Measurements from ENCODE around the gene NEMP1. TPM values are rescaled to one million over a fixed set of nuclear protein-coding genes. Genes with fewer than 3 reads are reported as not detected.

NEMP1 gene
- total and polyA plus RNA-seq, 2 of the 13 experiments (the other 11 are each of a cell fraction or from before 2014, with no cell fraction given): 11.4 to 12.9 TPM

DNA sequence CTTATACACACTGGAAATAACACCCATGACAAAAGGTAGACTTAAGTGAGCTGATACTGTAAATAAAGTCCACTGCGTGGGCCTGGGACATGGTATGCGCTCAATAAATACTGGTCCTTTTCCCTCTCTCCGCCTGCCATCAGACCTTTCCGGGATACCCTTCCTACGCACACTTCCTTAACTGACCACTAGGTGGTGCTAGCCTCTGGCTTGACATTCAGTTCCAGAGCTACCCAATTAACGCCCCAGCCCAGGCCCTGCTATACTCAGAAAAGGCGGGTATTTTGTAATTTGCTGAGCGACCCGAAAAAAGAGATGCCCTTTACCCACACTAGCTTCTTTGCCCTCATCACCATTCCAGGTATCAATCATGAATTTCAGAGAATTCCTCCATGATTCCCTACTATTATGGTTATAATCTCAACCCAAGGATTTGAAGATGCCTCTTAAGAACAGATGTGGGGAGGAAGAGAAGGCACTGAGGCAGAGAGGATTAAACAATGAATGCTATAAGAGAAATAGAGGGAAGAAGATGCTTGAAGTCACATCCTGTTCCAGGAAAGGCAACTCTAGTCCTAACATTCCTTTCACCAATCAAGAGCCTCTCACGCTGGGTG is 45.8 kb upstream of the NEMP1 start (continued):
- TF ChIP-seq ZNF230 (CRISPR knock-in tag; IDR thresholded peaks at IDR 0.05): no peak
- TF ChIP-seq, protein P1, sequence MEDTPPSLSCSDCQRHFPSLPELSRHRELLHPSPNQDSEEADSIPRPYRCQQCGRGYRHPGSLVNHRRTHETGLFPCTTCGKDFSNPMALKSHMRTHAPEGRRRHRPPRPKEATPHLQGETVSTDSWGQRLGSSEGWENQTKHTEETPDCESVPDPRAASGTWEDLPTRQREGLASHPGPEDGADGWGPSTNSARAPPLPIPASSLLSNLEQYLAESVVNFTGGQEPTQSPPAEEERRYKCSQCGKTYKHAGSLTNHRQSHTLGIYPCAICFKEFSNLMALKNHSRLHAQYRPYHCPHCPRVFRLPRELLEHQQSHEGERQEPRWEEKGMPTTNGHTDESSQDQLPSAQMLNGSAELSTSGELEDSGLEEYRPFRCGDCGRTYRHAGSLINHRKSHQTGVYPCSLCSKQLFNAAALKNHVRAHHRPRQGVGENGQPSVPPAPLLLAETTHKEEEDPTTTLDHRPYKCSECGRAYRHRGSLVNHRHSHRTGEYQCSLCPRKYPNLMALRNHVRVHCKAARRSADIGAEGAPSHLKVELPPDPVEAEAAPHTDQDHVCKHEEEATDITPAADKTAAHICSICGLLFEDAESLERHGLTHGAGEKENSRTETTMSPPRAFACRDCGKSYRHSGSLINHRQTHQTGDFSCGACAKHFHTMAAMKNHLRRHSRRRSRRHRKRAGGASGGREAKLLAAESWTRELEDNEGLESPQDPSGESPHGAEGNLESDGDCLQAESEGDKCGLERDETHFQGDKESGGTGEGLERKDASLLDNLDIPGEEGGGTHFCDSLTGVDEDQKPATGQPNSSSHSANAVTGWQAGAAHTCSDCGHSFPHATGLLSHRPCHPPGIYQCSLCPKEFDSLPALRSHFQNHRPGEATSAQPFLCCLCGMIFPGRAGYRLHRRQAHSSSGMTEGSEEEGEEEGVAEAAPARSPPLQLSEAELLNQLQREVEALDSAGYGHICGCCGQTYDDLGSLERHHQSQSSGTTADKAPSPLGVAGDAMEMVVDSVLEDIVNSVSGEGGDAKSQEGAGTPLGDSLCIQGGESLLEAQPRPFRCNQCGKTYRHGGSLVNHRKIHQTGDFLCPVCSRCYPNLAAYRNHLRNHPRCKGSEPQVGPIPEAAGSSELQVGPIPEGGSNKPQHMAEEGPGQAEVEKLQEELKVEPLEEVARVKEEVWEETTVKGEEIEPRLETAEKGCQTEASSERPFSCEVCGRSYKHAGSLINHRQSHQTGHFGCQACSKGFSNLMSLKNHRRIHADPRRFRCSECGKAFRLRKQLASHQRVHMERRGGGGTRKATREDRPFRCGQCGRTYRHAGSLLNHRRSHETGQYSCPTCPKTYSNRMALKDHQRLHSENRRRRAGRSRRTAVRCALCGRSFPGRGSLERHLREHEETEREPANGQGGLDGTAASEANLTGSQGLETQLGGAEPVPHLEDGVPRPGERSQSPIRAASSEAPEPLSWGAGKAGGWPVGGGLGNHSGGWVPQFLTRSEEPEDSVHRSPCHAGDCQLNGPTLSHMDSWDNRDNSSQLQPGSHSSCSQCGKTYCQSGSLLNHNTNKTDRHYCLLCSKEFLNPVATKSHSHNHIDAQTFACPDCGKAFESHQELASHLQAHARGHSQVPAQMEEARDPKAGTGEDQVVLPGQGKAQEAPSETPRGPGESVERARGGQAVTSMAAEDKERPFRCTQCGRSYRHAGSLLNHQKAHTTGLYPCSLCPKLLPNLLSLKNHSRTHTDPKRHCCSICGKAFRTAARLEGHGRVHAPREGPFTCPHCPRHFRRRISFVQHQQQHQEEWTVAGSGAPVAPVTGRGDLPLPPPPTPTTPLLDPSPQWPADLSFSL (CRISPR knock-in tag; IDR thresholded peaks at IDR 0.05): no peak
- 0 out of 2 replicates have a peak, but pooled peaks have one; percentile 21 for TF ChIP-seq GATAD1 (CRISPR knock-in tag; IDR thresholded peaks at IDR 0.05)
- peak; percentile 90 for TF ChIP-seq RAD21 (CRISPR knock-in tag; IDR thresholded peaks at IDR 0.05)
- peak; percentile 23; the same call in 1 of the 2 replicates for TF ChIP-seq ELF3 (CRISPR knock-in tag; IDR thresholded peaks at IDR 0.05)
- no peak for TF ChIP-seq ARNT2 (CRISPR knock-in tag; IDR thresholded peaks at IDR 0.05; ENCODE audit: low read depth)
- TF ChIP-seq, protein P2, sequence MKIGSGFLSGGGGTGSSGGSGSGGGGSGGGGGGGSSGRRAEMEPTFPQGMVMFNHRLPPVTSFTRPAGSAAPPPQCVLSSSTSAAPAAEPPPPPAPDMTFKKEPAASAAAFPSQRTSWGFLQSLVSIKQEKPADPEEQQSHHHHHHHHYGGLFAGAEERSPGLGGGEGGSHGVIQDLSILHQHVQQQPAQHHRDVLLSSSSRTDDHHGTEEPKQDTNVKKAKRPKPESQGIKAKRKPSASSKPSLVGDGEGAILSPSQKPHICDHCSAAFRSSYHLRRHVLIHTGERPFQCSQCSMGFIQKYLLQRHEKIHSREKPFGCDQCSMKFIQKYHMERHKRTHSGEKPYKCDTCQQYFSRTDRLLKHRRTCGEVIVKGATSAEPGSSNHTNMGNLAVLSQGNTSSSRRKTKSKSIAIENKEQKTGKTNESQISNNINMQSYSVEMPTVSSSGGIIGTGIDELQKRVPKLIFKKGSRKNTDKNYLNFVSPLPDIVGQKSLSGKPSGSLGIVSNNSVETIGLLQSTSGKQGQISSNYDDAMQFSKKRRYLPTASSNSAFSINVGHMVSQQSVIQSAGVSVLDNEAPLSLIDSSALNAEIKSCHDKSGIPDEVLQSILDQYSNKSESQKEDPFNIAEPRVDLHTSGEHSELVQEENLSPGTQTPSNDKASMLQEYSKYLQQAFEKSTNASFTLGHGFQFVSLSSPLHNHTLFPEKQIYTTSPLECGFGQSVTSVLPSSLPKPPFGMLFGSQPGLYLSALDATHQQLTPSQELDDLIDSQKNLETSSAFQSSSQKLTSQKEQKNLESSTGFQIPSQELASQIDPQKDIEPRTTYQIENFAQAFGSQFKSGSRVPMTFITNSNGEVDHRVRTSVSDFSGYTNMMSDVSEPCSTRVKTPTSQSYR (CRISPR knock-in tag; IDR thresholded peaks at IDR 0.05; ENCODE audit: borderline replicate concordance): no peak
- TF ChIP-seq, protein P3, sequence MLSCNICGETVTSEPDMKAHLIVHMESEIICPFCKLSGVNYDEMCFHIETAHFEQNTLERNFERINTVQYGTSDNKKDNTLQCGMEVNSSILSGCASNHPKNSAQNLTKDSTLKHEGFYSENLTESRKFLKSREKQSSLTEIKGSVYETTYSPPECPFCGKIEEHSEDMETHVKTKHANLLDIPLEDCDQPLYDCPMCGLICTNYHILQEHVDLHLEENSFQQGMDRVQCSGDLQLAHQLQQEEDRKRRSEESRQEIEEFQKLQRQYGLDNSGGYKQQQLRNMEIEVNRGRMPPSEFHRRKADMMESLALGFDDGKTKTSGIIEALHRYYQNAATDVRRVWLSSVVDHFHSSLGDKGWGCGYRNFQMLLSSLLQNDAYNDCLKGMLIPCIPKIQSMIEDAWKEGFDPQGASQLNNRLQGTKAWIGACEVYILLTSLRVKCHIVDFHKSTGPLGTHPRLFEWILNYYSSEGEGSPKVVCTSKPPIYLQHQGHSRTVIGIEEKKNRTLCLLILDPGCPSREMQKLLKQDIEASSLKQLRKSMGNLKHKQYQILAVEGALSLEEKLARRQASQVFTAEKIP (CRISPR knock-in tag; IDR thresholded peaks at IDR 0.05; ENCODE audit: borderline replicate concordance): no peak
- peak; percentile 61; the same call in 1 of the 2 replicates for TF ChIP-seq ZSCAN25 (CRISPR knock-in tag; IDR thresholded peaks at IDR 0.05)
- TF ChIP-seq STAG1 (CRISPR knock-in tag; IDR thresholded peaks at IDR 0.05): peak; percentile 92
- TF ChIP-seq, protein P4, sequence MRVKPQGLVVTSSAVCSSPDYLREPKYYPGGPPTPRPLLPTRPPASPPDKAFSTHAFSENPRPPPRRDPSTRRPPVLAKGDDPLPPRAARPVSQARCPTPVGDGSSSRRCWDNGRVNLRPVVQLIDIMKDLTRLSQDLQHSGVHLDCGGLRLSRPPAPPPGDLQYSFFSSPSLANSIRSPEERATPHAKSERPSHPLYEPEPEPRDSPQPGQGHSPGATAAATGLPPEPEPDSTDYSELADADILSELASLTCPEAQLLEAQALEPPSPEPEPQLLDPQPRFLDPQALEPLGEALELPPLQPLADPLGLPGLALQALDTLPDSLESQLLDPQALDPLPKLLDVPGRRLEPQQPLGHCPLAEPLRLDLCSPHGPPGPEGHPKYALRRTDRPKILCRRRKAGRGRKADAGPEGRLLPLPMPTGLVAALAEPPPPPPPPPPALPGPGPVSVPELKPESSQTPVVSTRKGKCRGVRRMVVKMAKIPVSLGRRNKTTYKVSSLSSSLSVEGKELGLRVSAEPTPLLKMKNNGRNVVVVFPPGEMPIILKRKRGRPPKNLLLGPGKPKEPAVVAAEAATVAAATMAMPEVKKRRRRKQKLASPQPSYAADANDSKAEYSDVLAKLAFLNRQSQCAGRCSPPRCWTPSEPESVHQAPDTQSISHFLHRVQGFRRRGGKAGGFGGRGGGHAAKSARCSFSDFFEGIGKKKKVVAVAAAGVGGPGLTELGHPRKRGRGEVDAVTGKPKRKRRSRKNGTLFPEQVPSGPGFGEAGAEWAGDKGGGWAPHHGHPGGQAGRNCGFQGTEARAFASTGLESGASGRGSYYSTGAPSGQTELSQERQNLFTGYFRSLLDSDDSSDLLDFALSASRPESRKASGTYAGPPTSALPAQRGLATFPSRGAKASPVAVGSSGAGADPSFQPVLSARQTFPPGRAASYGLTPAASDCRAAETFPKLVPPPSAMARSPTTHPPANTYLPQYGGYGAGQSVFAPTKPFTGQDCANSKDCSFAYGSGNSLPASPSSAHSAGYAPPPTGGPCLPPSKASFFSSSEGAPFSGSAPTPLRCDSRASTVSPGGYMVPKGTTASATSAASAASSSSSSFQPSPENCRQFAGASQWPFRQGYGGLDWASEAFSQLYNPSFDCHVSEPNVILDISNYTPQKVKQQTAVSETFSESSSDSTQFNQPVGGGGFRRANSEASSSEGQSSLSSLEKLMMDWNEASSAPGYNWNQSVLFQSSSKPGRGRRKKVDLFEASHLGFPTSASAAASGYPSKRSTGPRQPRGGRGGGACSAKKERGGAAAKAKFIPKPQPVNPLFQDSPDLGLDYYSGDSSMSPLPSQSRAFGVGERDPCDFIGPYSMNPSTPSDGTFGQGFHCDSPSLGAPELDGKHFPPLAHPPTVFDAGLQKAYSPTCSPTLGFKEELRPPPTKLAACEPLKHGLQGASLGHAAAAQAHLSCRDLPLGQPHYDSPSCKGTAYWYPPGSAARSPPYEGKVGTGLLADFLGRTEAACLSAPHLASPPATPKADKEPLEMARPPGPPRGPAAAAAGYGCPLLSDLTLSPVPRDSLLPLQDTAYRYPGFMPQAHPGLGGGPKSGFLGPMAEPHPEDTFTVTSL (CRISPR knock-in tag; IDR thresholded peaks at IDR 0.05; ENCODE audit: borderline replicate concordance): no peak
- no peak for TF ChIP-seq MXI1 (IDR thresholded peaks at IDR 0.05; ENCODE audit: borderline replicate concordance, low read depth, low read length)

Measured in HepG2 (cell line).